ENCODE measurements around the gene UVSSA.

Gene UVSSA

GRCh38 chr4:1350169-1350520, 3.1 kb downstream of the UVSSA start:
- no peak for DNase-seq

GRCh38 chr4:1351854-1352566, 5.0 kb downstream of the UVSSA start:
- peak; percentile 33 for DNase-seq

GRCh38 chr4:1352567-1352900, 5.5 kb downstream of the UVSSA start:
- no peak for DNase-seq

- no peak for DNase-seq
Measured at GRCh38 chr4:1353186-1354055, 6.4 kb downstream of the UVSSA start.

GRCh38 chr4:1354136-1354982, 7.4 kb downstream of the UVSSA start:
- no peak for DNase-seq

GRCh38 chr4:1354983-1355275, 7.9 kb downstream of the UVSSA start:
- DNase-seq, result no peak

- DNase-seq, result no peak
Measured at GRCh38 chr4:1355378-1355777, 8.4 kb downstream of the UVSSA start.

- DNase-seq, result no peak
Measured at GRCh38 chr4:1356181-1356998, 9.4 kb downstream of the UVSSA start.

GRCh38 chr4:1357356-1358248, 10.6 kb downstream of the UVSSA start:
- no peak for DNase-seq

GRCh38 chr4:1358421-1359143, 11.6 kb downstream of the UVSSA start:
- DNase-seq, result no peak

- DNase-seq, result no peak
Measured at GRCh38 chr4:1359144-1359501, 12.1 kb downstream of the UVSSA start.

- DNase-seq, result no peak
Measured at GRCh38 chr4:1359976-1360375, 13.0 kb downstream of the UVSSA start.

- DNase-seq, result no peak
Measured at GRCh38 chr4:1360423-1361283, 13.6 kb downstream of the UVSSA start.

GRCh38 chr4:1361431-1361830, 14.4 kb downstream of the UVSSA start:
- DNase-seq, result no peak

GRCh38 chr4:1362046-1362445, 15.0 kb downstream of the UVSSA start:
- DNase-seq, result no peak

GRCh38 chr4:1362521-1362920, 15.5 kb downstream of the UVSSA start:
- DNase-seq, result no peak

GRCh38 chr4:1363513-1363912, 16.5 kb downstream of the UVSSA start:
- DNase-seq, result peak; percentile 78

- DNase-seq, result no peak
Measured at GRCh38 chr4:1364217-1364616, 17.2 kb downstream of the UVSSA start.

GRCh38 chr4:1364748-1365147, 17.7 kb downstream of the UVSSA start:
- DNase-seq, result no peak
